Neural progenitor cell (in vitro differentiated cells): Measurements from ENCODE around the gene CSF1. TPM values are rescaled to one million over a fixed set of nuclear protein-coding genes. Genes with fewer than 3 reads are reported as not detected.

Experiments used
- DNase-seq: peaks from one replicate; pipeline ENCODE4 v3.0.0-alpha.2; 2016; ENCODE audit warnings: low spot score
- H2AFZ ChIP-seq: fragments of 200-600 bp; sonication (generic); replicated peaks from 2 replicates; pipeline ENCODE4 v1.6.1; 2016; ENCODE audit warnings: antibody characterized with exemption
- H3F3A ChIP-seq: fragments of 200-600 bp; sonication (generic); 2 replicates; pipeline ENCODE4 v1.6.1; 2016; ENCODE audit warnings: antibody characterized with exemption, low read depth
- H3K27ac ChIP-seq: fragments of 200-600 bp; sonication (generic); 2 replicates; pipeline ENCODE4 v1.5.1; 2016; ENCODE audit warnings: mild to moderate bottlenecking
- H3K27me3 ChIP-seq: fragments of 200-600 bp; sonication (generic); 2 replicates; pipeline ENCODE4 v1.6.1; 2016; ENCODE audit warnings: mild to moderate bottlenecking, moderate library complexity
- H3K36me3 ChIP-seq: fragments of 200-600 bp; sonication (generic); 2 replicates; pipeline ENCODE4 v1.5.1; 2016
- H3K4me1 ChIP-seq: fragments of 200-600 bp; sonication (generic); 2 replicates; pipeline ENCODE4 v1.6.1; 2016; ENCODE audit warnings: mixed run types
- H3K4me2 ChIP-seq: fragments of 200-600 bp; sonication (generic); 2 replicates; pipeline ENCODE4 v1.6.1; 2016
- H3K4me3 ChIP-seq: fragments of 200-600 bp; sonication (generic); 2 replicates; pipeline ENCODE4 v1.5.1; 2016
- H3K79me2 ChIP-seq: fragments of 200-600 bp; sonication (generic); 2 replicates; pipeline ENCODE4 v1.6.1; 2016; ENCODE audit warnings: low read depth
- H3K9ac ChIP-seq: fragments of 200-600 bp; sonication (generic); 2 replicates; pipeline ENCODE4 v1.6.1; 2016
- H3K9me3 ChIP-seq: fragments of 200-600 bp; sonication (generic); 2 replicates; pipeline ENCODE4 v1.5.1; 2016; ENCODE audit warnings: low read depth
- H4K20me1 ChIP-seq: fragments of 200-600 bp; sonication (generic); 2 replicates; pipeline ENCODE4 v1.6.1; 2016; ENCODE audit warnings: low read depth
- H3K27ac Mint-ChIP-seq: 3 replicates; pipeline ENCODE4 v1.8.0; 2021; ENCODE audit warnings: mixed read lengths
- H3K27me3 Mint-ChIP-seq: 2 replicates; pipeline ENCODE4 v1.8.0; 2022; ENCODE audit warnings: low read depth, mild to moderate bottlenecking, inconsistent platforms, moderate library complexity, mixed read lengths; ENCODE audit not compliant: insufficient read depth
- H3K36me3 Mint-ChIP-seq: 3 replicates; pipeline ENCODE4 v1.8.0; 2021; ENCODE audit warnings: mixed read lengths
- H3K4me1 Mint-ChIP-seq: 3 replicates; pipeline ENCODE4 v1.8.0; 2021; ENCODE audit warnings: mixed read lengths
- H3K4me3 Mint-ChIP-seq: 3 replicates; pipeline ENCODE4 v1.8.0; 2021; ENCODE audit warnings: mild to moderate bottlenecking, moderate library complexity, mixed read lengths
- H3K9me3 Mint-ChIP-seq: 3 replicates; pipeline ENCODE4 v1.8.0; 2020; ENCODE audit warnings: mixed read lengths
- CTCF ChIP-seq: fragments of 200-600 bp; sonication (generic); IDR thresholded peaks from 2 replicates; pipeline ENCODE4 v1.5.1; 2017; ENCODE audit warnings: antibody characterized with exemption, mild to moderate bottlenecking
- EZH2 ChIP-seq: fragments of 200-600 bp; sonication (generic); IDR thresholded peaks from 2 replicates; pipeline ENCODE4 v1.6.1; 2017; ENCODE audit warnings: antibody characterized with exemption, mild to moderate bottlenecking, moderate library complexity
- EZH2phosphoT487 ChIP-seq: fragments of 200-600 bp; sonication (generic); IDR thresholded peaks from 2 replicates; pipeline ENCODE4 v1.6.1; 2017; ENCODE audit warnings: antibody characterized with exemption
- total RNA-seq: library from RNA; depleted of rRNA; stranded (reverse); fragments of >200 nt; gene quantifications from 2 replicates; pipeline ENCODE4 v1.2.3, GENCODE V29; 2015; ENCODE audit warnings: low replicate concordance

Gene CSF1
- total RNA-seq, 1 donor from 2014 or later = 2.7 TPM

- Histone ChIP-seq H3K4me1 (peaks cover 11% of the 10 kb centered on the region), H3K9ac (no peak overlapping the region), H3K4me2 (peak overlapping the region; percentile 11), H3K27ac (no peak overlapping the region), H3K36me3 (no peaks in the 10 kb centered on the region), H4K20me1 (no peaks in the 10 kb centered on the region), H3K27me3 (no peaks in the 10 kb centered on the region), H3K4me3 (no peak overlapping the region), H2AFZ (no peak overlapping the region), H3K79me2 (no peaks in the 10 kb centered on the region), H3F3A (peaks cover 9% of the 10 kb centered on the region), H3K9me3 (peaks cover 4% of the 10 kb centered on the region)
- peak; percentile 16 for DNase-seq
- TF ChIP-seq CTCF = no peak
- TF ChIP-seq EZH2phosphoT487 = no peak
- TF ChIP-seq EZH2 = no peak
- H3K27ac Mint-ChIP-seq = peak overlapping the region; percentile 88
- peaks cover 14% of the 10 kb centered on the region for H3K4me1 Mint-ChIP-seq
- peaks cover 10% of the 10 kb centered on the region for H3K27me3 Mint-ChIP-seq
- peaks cover 17% of the 10 kb centered on the region for H3K9me3 Mint-ChIP-seq
- no peak overlapping the region for H3K4me3 Mint-ChIP-seq
- no peaks in the 10 kb centered on the region for H3K36me3 Mint-ChIP-seq
Observed at GRCh38 chr1:109864930-109865612, 45.6 kb upstream of the CSF1 start.

GRCh38 chr1:109866071-109866470 is 44.6 kb upstream of the CSF1 start:
- Histone ChIP-seq H3F3A (peaks cover 9% of the 10 kb centered on the region), H3K9me3 (peaks cover 4% of the 10 kb centered on the region), H3K4me2 (no peak overlapping the region), H3K27ac (no peak overlapping the region), H3K4me3 (no peak overlapping the region), H4K20me1 (no peaks in the 10 kb centered on the region), H3K79me2 (no peaks in the 10 kb centered on the region), H3K4me1 (peaks cover 11% of the 10 kb centered on the region), H3K27me3 (no peaks in the 10 kb centered on the region), H3K9ac (no peak overlapping the region), H3K36me3 (no peaks in the 10 kb centered on the region), H2AFZ (no peak overlapping the region)
- H3K4me1 Mint-ChIP-seq = peaks cover 14% of the 10 kb centered on the region
- no peak overlapping the region for H3K27ac Mint-ChIP-seq
- H3K9me3 Mint-ChIP-seq = peaks cover 15% of the 10 kb centered on the region
- TF ChIP-seq EZH2phosphoT487 = no peak
- TF ChIP-seq EZH2 = no peak
- TF ChIP-seq CTCF = no peak
- H3K36me3 Mint-ChIP-seq = no peaks in the 10 kb centered on the region
- DNase-seq = no peak
- no peak overlapping the region for H3K4me3 Mint-ChIP-seq
- peaks cover 10% of the 10 kb centered on the region for H3K27me3 Mint-ChIP-seq

GRCh38 chr1:109873278-109874175 is 37.1 kb upstream of the CSF1 start:
- no peak overlapping the region for H3K4me3 ChIP-seq
- H3K36me3 Mint-ChIP-seq = no peaks in the 10 kb centered on the region
- H3K4me3 Mint-ChIP-seq = no peak overlapping the region
- H3K9ac ChIP-seq = no peak overlapping the region
- peaks cover 3% of the 10 kb centered on the region for H3K27me3 Mint-ChIP-seq
- H3K27ac ChIP-seq = no peak overlapping the region
- H3K27me3 ChIP-seq = no peaks in the 10 kb centered on the region
- H2AFZ ChIP-seq = peak overlapping the region; percentile 27
- no peaks in the 10 kb centered on the region for H4K20me1 ChIP-seq
- H3K79me2 ChIP-seq = no peaks in the 10 kb centered on the region
- H3K27ac Mint-ChIP-seq = peak overlapping the region; percentile 51
- no peak for TF ChIP-seq EZH2
- no peak for TF ChIP-seq EZH2phosphoT487
- no peak for TF ChIP-seq CTCF
- H3K4me1 Mint-ChIP-seq = peaks cover 57% of the 10 kb centered on the region
- DNase-seq = no peak
- H3K4me1 ChIP-seq = peaks cover 53% of the 10 kb centered on the region
- H3K36me3 ChIP-seq = no peaks in the 10 kb centered on the region
- H3K4me2 ChIP-seq = peak overlapping the region; percentile 4
- H3K9me3 Mint-ChIP-seq = no peaks in the 10 kb centered on the region
- H3K9me3 ChIP-seq = no peaks in the 10 kb centered on the region
- H3F3A ChIP-seq = peaks cover 13% of the 10 kb centered on the region
